ENCODE data around the gene DDRGK1.

DDRGK1 gene

GRCh38 chr20:3180319-3180718 is 24.2 kb downstream of the DDRGK1 start:
- DNase-seq, result no peak

DNA sequence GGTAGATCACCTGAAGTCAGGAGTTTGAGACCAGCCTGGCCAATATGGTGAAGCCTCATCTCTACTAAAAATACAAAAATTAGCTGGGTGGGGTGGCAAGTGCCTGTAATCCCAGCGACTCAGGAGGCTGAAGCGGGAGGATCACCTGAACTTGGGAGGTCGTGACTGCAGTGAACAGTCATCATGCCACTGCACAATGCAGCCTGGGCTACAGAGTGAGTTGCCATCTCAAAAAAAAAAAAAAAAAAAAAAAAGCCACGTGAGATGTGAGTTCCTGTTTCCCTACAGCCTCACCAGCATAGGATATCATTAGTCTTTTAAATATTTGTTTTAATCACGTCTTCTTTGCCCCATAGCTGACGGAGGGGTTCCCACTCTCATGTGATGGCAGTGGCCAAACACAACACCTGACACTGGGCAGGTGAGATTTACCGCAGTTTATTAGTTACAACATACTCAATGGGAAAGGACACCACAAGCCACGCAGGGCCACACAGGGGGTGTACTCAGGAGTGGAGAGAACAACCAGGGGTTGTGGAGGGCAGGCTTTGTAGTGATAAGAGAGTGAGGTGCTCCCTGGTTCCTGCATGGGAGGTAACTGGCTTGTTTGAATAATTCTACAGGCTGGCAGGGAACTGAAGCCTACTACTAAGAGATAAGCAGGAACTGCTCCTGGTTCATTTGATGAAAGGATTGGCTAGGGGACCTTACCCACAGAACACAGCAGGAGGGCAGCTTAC is 26.6 kb downstream of the DDRGK1 start:
- no peak for DNase-seq

- DNase-seq, result no peak
Measured at GRCh38 chr20:3175270-3175669, 29.2 kb downstream of the DDRGK1 start.

- no peak for DNase-seq
Measured at GRCh38 chr20:3174442-3175261, 29.8 kb downstream of the DDRGK1 start.

- DNase-seq, result peak; percentile 81 to 86
Measured at GRCh38 chr20:3173610-3174441, 30.7 kb downstream of the DDRGK1 start.

- DNase-seq, result peak; percentile 34 to 38
Measured at GRCh38 chr20:3172933-3173609, 31.4 kb downstream of the DDRGK1 start, which contains the start of gene LZTS3. TSS of gene LZTS3 (minus strand) at chr20:3173549. CDS start at chr20:3167163, 6,386 bp downstream.

GRCh38 chr20:3172126-3172932 is 32.2 kb downstream of the DDRGK1 start:
- no peak for DNase-seq

GRCh38 chr20:3171391-3172125 is 32.9 kb downstream of the DDRGK1 start:
- DNase-seq, result no peak

DNA sequence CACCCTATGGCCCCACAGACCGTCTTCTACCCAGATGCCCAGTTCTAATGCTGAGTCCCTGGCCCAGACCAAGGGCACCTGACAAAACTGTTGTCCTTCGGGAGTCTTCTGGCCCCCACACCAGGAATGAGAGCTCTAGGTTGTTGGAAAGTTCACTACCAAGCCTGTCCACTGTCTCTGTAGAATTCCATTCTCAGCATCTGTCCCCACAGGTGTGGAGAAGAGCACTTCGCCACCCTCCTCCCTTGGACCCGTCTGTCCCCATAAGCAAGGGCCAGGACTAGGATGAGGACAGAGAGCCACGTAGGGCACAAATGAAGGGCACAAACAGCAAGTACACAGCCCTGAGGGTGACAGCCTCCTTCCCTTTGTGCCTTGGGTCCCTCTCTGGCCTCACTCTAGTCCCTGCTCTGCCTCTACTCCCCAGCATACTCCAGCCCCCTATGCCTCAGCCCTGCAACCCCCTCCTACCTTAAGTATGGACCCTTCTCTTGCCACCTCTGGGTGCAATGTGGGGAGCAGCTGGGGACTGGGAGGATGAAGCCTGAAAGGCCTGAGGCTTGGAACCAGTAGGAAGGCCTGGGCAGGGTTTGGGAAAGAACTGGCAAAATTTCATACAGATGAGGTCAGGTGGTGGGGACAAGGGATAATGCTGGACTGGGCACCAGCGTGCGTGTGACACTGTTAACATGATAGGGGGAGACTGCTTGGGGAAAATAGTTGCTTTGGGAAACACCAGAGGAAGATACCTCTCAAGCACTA is 35.5 kb downstream of the DDRGK1 start:
- no peak for DNase-seq

GRCh38 chr20:3168079-3168828 is 36.2 kb downstream of the DDRGK1 start:
- DNase-seq, result no peak

GRCh38 chr20:3167738-3168078 is 36.8 kb downstream of the DDRGK1 start:
- no peak for DNase-seq

DNA sequence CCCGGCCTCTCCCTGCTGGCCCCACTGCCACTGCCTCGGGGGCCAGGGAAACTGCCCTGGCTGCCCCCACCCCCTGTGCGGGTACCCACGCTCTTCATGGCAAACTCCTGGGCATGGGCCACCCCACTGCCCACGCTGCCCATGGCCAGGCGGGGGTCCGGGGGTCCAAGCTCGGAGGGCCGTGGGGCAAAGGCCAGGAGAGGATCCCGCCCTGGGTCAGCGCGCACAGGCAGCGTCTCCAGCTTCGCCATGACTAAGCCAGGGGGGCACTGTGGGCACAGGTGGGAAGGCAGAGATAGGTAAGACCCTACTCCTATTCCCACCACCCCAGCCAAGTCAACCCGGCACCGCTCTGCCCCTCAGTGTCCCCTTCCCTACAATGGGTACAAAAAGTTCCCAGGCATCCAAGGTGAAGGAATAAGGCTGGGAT is 37.6 kb downstream of the DDRGK1 start:
- no peak for DNase-seq

DNA sequence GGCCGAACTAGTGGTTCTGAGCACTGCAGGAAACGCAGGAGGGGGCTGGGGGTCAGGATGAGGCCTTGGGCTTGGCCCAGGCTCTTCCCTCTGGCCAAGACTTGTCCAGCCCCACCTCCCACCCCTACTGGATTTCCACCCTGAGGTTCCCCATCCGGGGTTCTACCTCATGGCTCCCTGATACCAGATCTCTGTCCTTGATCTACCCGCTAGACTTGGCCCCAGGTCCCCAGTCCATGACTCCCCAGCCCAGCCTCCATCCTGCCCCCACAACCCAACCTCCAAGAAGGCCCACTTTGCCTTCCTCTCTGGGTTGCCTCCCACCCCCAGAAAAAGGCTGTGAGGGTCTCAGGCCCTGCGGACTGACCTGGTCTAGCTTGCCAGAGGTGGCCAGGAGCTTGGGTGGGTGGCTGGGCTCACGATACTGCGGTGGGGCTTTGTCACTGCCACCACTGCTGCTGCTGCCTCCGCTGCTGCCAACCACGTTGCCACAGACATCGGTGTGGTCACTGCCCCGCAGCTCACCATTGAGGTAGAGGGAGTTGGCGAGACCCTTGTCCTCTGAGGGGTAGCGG is 38.1 kb downstream of the DDRGK1 start:
- DNase-seq, result no peak

- DNase-seq, result peak in 1 of 2 experiments; percentile 41
Measured at GRCh38 chr20:3165473-3166337, 38.8 kb downstream of the DDRGK1 start.

DNA sequence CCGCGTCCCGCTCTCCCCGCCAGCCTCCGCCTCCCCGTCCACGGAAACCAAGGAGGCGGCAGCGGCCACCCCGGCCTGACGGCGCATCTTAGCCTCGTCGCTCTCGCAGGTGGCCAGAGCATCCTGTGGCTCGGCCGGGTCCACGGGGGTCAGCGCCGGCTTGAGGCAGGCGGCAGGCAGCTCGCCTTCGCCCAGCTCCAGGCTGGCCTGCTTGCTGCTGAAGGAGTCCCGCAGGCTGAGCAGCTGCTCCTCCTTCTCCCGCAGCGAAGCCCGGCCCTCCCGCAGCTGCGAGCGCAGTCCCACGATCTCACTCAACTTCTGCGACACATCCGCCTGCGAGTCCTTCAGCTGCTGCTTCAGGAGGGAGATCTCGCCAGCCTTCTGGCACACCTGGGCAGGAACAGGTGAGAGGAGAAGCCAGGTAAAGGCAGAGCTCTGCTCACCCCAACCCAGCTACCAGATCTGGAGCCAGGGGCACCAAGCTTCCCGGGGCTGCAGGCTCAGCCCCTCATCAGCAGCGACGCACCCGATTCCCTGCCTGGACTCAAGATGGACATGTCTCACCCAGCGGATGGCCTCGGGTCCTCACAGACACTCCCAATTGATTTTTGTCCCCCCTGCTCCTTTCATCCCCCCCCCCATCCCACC is 39.6 kb downstream of the DDRGK1 start:
- DNase-seq, result no peak

DNA sequence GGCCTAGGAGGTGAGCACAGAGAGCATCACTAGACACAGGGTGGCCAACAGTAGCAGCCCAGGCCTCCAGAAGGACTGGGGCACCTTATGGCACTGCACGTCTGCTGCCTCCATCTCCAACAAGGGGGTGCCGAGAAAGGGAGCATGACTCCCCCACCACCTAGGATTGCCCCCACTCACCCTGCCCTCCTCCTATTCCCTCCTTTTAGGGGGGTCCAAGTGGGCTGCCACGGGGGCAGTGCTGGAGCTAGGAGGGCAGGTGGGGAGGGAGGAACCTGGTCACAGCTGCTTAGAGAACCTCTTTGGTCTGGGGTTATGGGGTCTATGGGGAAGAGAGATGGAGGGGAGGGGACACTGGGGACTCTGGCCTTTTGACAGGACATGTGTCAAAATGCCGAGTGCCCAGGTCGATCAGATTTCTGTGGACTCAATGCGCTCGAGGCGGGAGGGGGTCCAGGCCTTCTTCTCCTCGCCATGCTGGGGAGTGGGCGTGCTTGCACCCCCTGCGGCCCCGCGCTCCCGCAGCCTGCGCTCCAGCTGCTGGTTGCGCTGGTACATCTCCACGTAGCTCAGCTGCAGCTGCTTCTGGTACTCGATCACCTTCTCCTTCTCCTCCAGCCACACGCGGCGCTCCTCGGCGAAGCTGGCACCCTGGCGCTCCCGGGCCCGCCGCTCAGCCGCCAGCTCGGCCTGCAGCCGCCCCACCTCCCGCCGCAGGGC is 40.3 kb downstream of the DDRGK1 start:
- no peak for DNase-seq

Data from NCI-H2081 (cell line).